ENCODE results near the gene CDK13. TPM values are rescaled to one million over a fixed set of nuclear protein-coding genes. Genes with fewer than 3 reads are reported as not detected.

CDK13 gene
- total RNA-seq, 1 donor from 2014 or later: 161 TPM

Small RNAs within 50 kb of the gene (small RNA-seq; reads per million reads assigned to genes)
- gene AC006023.1 (not detected), gene AC006023.2 (not detected)

Other genes with a start within 250 kb of the CDK13 start
- gene MPLKIP, start 184.4 kb downstream of the CDK13 start, total RNA-seq: 13.4 TPM
- gene SUGCT, start 184.7 kb downstream of the CDK13 start, total RNA-seq: 3.9 TPM

Measured in occipital lobe (tissue), 2 donors.